Sigmoid colon (tissue), 7 donors: ENCODE results near the gene SCRN1. TPM values are rescaled to one million over a fixed set of nuclear protein-coding genes. Genes with fewer than 3 reads are reported as not detected.
A peak's percentile ranks its signal among the peaks of the same experiment; 100 is the strongest.

Source experiments
- DNase-seq: peaks from one replicate; pipeline ENCODE4 v3.0.0-alpha.2; 2019
- H3K27ac ChIP-seq, 4 donors: fragments of 200-600 bp; sonication (generic); one replicate each; pipeline ENCODE4 v1.5.1; 2016 to 2019; ENCODE audit warnings: mild to moderate bottlenecking in 1 of 4
- H3K27me3 ChIP-seq, 3 donors: fragments of 200-600 bp; sonication (generic); one replicate each; pipeline ENCODE4 v1.5.1; 2019; ENCODE audit warnings: mild to moderate bottlenecking in 1 of 3
- H3K36me3 ChIP-seq, 4 donors: fragments of 200-600 bp; sonication (generic); one replicate each; pipeline ENCODE4 v1.5.1; 2016 to 2019
- H3K4me1 ChIP-seq, 4 donors: fragments of 200-600 bp; sonication (generic); one replicate each; pipeline ENCODE4 v1.5.1; 2017 to 2019
- H3K4me3 ChIP-seq, 4 donors: fragments of 200-600 bp; sonication (generic); one replicate each; pipeline ENCODE4 v1.5.1; 2017 to 2019; ENCODE audit warnings: mild to moderate bottlenecking in 2 of 4, moderate library complexity in 1 of 4
- H3K9me3 ChIP-seq, 4 donors: fragments of 200-600 bp in 3 of 4; sonication (generic) in 3 of 4; one replicate each; pipeline versions ENCODE4 v1.5.1 to v1.6.1; 2013 to 2019
- EP300 ChIP-seq, 4 donors: sonication (generic); formaldehyde crosslinking; IDR thresholded peaks; one replicate each; pipeline ENCODE4 v1.6.1; 2017; ENCODE audit warnings: antibody characterized with exemption in 4 of 4
- POLR2A ChIP-seq, 2 donors: fragments of 450-650 bp; IDR thresholded peaks; one replicate each; pipeline ENCODE4 v1.6.1; 2016; ENCODE audit warnings: antibody characterized with exemption in 2 of 2, mild to moderate bottlenecking in 2 of 2, moderate library complexity in 2 of 2
- POLR2AphosphoS5 ChIP-seq, 4 donors: sonication (generic); formaldehyde crosslinking; IDR thresholded peaks; one replicate each; pipeline ENCODE4 v1.6.1; 2017; ENCODE audit warnings: antibody characterized with exemption in 4 of 4
- WGBS, 2 donors: extraction: QIAGEN DNeasy Blood & Tissue Kit; methylation state at CpG; one replicate each; pipeline ENCODE4 v1.1.7; 2013; 5-methylcytosine and 5-hydroxymethylcytosine counted together
- intact Hi-C: fragments of 100-400 bp; cut with DNase I; formaldehyde crosslinking; loops from one replicate; pipeline ENCODE4 v1.15.1; 2023
- polyA plus RNA-seq, 3 donors: library from polyadenylated mRNA; stranded (reverse); fragments of 200-250 nt; gene quantifications; one replicate each; pipeline ENCODE4 v1.2.3, GENCODE V29; 2013
- total RNA-seq, 4 donors: library from RNA; depleted of rRNA; stranded (reverse); fragments of >200 nt; gene quantifications; one replicate each; pipeline ENCODE4 v1.1.0, GENCODE V29; 2016
- TF ChIP-seq, protein P1 (sequence below), 4 experiments: fragments of 450-650 bp in 3 of 4; fragments of 200-600 bp in 1 of 4; IDR thresholded peaks; one replicate each; pipeline ENCODE4 v1.5.1; 2016 to 2019; ENCODE audit warnings: antibody characterized with exemption in 4 of 4, mild to moderate bottlenecking in 3 of 4, moderate library complexity in 2 of 4
- donor health status: healthy with polysubstance abuse.
- donor health status: Bipolar disorder and iron deficiency.
- donor health status: healthy.

Gene SCRN1
- total and polyA plus RNA-seq, 7 donors, result 5.1 to 55.0 (median 44.5) TPM

GRCh38 chr7:29898301-29898700 lies 91.3 kb downstream of the SCRN1 start:
- peaks cover 0 to 2% (median 0%) of the 10 kb centered on the region in 4 donors for H3K9me3 ChIP-seq
- H3K27ac ChIP-seq, result no peak overlapping the region
- H3K27me3 ChIP-seq, result no peaks in the 10 kb centered on the region
- TF ChIP-seq POLR2A (IDR thresholded peaks at IDR 0.05) (no peak), EP300 (IDR thresholded peaks at IDR 0.05) (no peak), POLR2AphosphoS5 (IDR thresholded peaks at IDR 0.05) (no peak)
- TF ChIP-seq, protein P1, sequence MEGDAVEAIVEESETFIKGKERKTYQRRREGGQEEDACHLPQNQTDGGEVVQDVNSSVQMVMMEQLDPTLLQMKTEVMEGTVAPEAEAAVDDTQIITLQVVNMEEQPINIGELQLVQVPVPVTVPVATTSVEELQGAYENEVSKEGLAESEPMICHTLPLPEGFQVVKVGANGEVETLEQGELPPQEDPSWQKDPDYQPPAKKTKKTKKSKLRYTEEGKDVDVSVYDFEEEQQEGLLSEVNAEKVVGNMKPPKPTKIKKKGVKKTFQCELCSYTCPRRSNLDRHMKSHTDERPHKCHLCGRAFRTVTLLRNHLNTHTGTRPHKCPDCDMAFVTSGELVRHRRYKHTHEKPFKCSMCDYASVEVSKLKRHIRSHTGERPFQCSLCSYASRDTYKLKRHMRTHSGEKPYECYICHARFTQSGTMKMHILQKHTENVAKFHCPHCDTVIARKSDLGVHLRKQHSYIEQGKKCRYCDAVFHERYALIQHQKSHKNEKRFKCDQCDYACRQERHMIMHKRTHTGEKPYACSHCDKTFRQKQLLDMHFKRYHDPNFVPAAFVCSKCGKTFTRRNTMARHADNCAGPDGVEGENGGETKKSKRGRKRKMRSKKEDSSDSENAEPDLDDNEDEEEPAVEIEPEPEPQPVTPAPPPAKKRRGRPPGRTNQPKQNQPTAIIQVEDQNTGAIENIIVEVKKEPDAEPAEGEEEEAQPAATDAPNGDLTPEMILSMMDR (IDR thresholded peaks at IDR 0.05), result no peak
- no peaks in the 10 kb centered on the region for H3K36me3 ChIP-seq
- no peak for DNase-seq
- peaks cover 0 to 18% (median 11%) of the 10 kb centered on the region in 4 donors for H3K4me1 ChIP-seq
- no peak overlapping the region for H3K4me3 ChIP-seq
- intact Hi-C loops, result no loop called here
- WGBS, 2 donors, result 72 to 73% methylated on average over 5 of the region's 5 CpGs

- Histone ChIP-seq H3K4me3 (no peak overlapping the region), H3K27me3 (no peaks in the 10 kb centered on the region), H3K36me3 (no peaks in the 10 kb centered on the region), H3K27ac (no peak overlapping the region), H3K4me1 (peaks cover 0 to 18% (median 11%) of the 10 kb centered on the region in 4 donors), H3K9me3 (peaks cover 0 to 2% (median 0%) of the 10 kb centered on the region in 4 donors)
- TF ChIP-seq POLR2A (IDR thresholded peaks at IDR 0.05), result no peak
- no peak for TF ChIP-seq EP300 (IDR thresholded peaks at IDR 0.05)
- TF ChIP-seq, protein P1 (IDR thresholded peaks at IDR 0.05), result no peak
- WGBS, 2 donors, result 96 to 98% methylated on average over 2 of the region's 2 CpGs
- intact Hi-C loops, result no loop called here
- DNase-seq, result no peak
These were observed 92.8 kb downstream of the SCRN1 start for GRCh38 chr7:29896685-29897411.

DNA sequence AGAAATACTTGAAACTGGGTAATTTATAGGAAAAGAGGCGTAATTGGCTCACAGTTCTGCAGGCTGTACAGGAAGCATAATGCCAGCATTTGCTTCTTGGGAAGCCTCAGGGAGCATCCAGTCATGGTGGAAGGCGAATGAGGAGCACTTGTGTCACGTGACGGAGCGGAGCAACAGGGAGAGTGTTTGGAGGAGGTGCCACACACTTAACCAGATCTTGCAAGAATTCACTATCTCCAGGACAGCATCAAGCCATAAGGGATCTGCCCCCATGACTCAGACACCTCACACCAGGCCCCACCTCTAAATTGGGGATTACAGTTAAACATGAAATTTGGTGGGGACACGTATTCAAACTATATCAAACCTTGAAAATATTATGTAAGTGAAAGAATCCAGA lies 94.0 kb downstream of the SCRN1 start:
- intact Hi-C loops, result no loop called here
- H3K27ac ChIP-seq, result no peak overlapping the region
- no peak for DNase-seq
- no peak overlapping the region for H3K4me3 ChIP-seq
- H3K27me3 ChIP-seq, result no peaks in the 10 kb centered on the region
- TF ChIP-seq EP300 (IDR thresholded peaks at IDR 0.05) (no peak), POLR2A (IDR thresholded peaks at IDR 0.05) (no peak)
- TF ChIP-seq, protein P1 (IDR thresholded peaks at IDR 0.05), result no peak
- 78 to 79% methylated on average over 6 of the region's 6 CpGs for WGBS, 2 donors
- no peaks in the 10 kb centered on the region for H3K36me3 ChIP-seq
- peaks cover 0 to 13% (median 10%) of the 10 kb centered on the region in 4 donors for H3K4me1 ChIP-seq
- H3K9me3 ChIP-seq, result peaks cover 0 to 2% (median 0%) of the 10 kb centered on the region in 4 donors

GRCh38 chr7:29894256-29894655 lies 95.3 kb downstream of the SCRN1 start:
- Histone ChIP-seq H3K9me3 (peaks cover 0 to 2% (median 0%) of the 10 kb centered on the region in 4 donors), H3K4me3 (no peak overlapping the region), H3K36me3 (no peaks in the 10 kb centered on the region), H3K4me1 (peaks cover 0 to 14% (median 10%) of the 10 kb centered on the region in 4 donors), H3K27ac (no peak overlapping the region), H3K27me3 (no peaks in the 10 kb centered on the region)
- intact Hi-C loops, result no loop called here
- peak in 2 of 4 donors; percentile 59 to 65 for TF ChIP-seq POLR2AphosphoS5 (IDR thresholded peaks at IDR 0.05)
- TF ChIP-seq, protein P1 (IDR thresholded peaks at IDR 0.05), result no peak
- DNase-seq, result no peak
- WGBS, 2 donors, result 76 to 81% methylated on average over 2 of the region's 2 CpGs
